PC-3 (cell line): Measurements from ENCODE around the gene CADPS2.

Source experiments
- EZH2 ChIP-seq: fragments of 300-600 bp; sonication (generic); IDR thresholded peaks from one replicate; pipeline ENCODE4 v1.6.1; 2017; ENCODE audit warnings: antibody characterized with exemption, mild to moderate bottlenecking, low read length; ENCODE audit not compliant: unreplicated experiment
- EZH2phosphoT487 ChIP-seq: fragments of 300-600 bp; sonication (generic); IDR thresholded peaks from 2 replicates; pipeline ENCODE4 v1.6.1; 2018; ENCODE audit warnings: mild to moderate bottlenecking, antibody characterized with exemption, low read length, borderline replicate concordance
- TF ChIP-seq, protein P1 (sequence below): fragments of 300-600 bp; sonication (generic); conservative IDR thresholded peaks from 2 replicates; pipeline ENCODE4 v1.5.1; 2017; ENCODE audit warnings: antibody characterized with exemption, low read depth, mild to moderate bottlenecking, low read length

DNA sequence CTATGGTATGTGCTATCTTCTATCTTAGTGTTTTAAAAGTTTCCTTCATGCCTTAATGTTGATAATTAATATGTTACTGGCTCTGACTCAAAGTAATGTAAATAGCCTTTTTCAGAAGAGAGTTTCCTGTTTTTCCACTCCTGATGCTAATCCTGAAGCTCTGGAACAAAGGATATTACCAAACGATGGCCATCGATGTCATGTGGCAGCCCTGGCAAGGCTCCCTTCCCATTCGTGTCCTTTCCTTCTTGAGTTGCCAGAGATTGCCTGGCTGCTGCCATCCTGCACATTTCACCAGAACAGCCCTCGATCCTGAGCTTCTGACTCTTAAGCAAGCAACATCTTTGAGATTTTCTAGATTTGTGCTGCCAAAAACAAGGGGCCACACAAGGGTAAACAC, 233.4 kb downstream of the CADPS2 start:
- TF ChIP-seq, protein P1, sequence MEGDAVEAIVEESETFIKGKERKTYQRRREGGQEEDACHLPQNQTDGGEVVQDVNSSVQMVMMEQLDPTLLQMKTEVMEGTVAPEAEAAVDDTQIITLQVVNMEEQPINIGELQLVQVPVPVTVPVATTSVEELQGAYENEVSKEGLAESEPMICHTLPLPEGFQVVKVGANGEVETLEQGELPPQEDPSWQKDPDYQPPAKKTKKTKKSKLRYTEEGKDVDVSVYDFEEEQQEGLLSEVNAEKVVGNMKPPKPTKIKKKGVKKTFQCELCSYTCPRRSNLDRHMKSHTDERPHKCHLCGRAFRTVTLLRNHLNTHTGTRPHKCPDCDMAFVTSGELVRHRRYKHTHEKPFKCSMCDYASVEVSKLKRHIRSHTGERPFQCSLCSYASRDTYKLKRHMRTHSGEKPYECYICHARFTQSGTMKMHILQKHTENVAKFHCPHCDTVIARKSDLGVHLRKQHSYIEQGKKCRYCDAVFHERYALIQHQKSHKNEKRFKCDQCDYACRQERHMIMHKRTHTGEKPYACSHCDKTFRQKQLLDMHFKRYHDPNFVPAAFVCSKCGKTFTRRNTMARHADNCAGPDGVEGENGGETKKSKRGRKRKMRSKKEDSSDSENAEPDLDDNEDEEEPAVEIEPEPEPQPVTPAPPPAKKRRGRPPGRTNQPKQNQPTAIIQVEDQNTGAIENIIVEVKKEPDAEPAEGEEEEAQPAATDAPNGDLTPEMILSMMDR, result no peak
- TF ChIP-seq EZH2phosphoT487 (no peak), EZH2 (no peak)
